CD4-positive, alpha-beta T cell (primary cell): ENCODE results near the gene SKIDA1. TPM values are rescaled to one million over a fixed set of nuclear protein-coding genes. Genes with fewer than 3 reads are reported as not detected.
A peak's percentile ranks its signal among the peaks of the same experiment; 100 is the strongest.

ENCODE experiments used
- ATAC-seq: fragments of 200-7000 bp; cut with Tn5 transposase; one replicate; pipeline ENCODE4 v1.10.0; 2022; ENCODE audit warnings: mild to moderate bottlenecking; ENCODE audit not compliant: poor library complexity
- CTCF ChIA-PET: fragments of 350-600 bp; sonication (Branson Sonifier 250); formaldehyde crosslinking; loops from one replicate; lab custom pipeline; 2021; ENCODE audit warnings: antibody characterized with exemption, inconsistent platforms; lab: Charles Lee
- POLR2A ChIA-PET: fragments of 350-600 bp; sonication (Branson Sonifier 250); formaldehyde crosslinking; loops from one replicate; lab custom pipeline; 2021; ENCODE audit warnings: antibody characterized with exemption, inconsistent platforms; lab: Charles Lee
- DNase-seq, 14 experiments: peaks; one replicate each; pipeline ENCODE4 v3.0.0-alpha.2; 2013 to 2020; ENCODE audit warnings: mixed read lengths in 2 of 14
- H3K27ac ChIP-seq, 2 donors: one replicate each; pipeline versions ENCODE4 v1.5.1 to v1.7.0; 2013; ENCODE audit warnings: low read length in 2 of 2, low read depth in 1 of 2, mild to moderate bottlenecking in 1 of 2
- H3K27me3 ChIP-seq, 2 experiments: 1 replicate in 1 of 2; 2 replicates in 1 of 2; pipeline versions ENCODE4 v1.6.1 to v1.7.0; 2013; ENCODE audit warnings: low read length in 2 of 2, control low read depth in 1 of 2, mild to moderate bottlenecking in 1 of 2, moderate library complexity in 1 of 2; ENCODE audit not compliant: insufficient read depth in 2 of 2, control insufficient read depth in 1 of 2
- H3K36me3 ChIP-seq: one replicate; pipeline ENCODE4 v1.6.1; 2013; ENCODE audit warnings: low read length, control low read depth; ENCODE audit not compliant: insufficient read depth
- H3K4me1 ChIP-seq: one replicate; pipeline ENCODE4 v1.6.1; 2013; ENCODE audit warnings: low read length, control low read depth; ENCODE audit not compliant: insufficient read depth
- H3K4me3 ChIP-seq: one replicate; pipeline ENCODE4 v1.5.1; 2013; ENCODE audit warnings: mild to moderate bottlenecking, low read length, moderate library complexity
- H3K9me3 ChIP-seq, 2 experiments: 1 replicate in 1 of 2; 2 replicates in 1 of 2; pipeline versions ENCODE4 v1.6.1 to v1.7.0; 2013; ENCODE audit warnings: low read length in 2 of 2, mild to moderate bottlenecking in 2 of 2, control low read depth in 1 of 2, moderate library complexity in 1 of 2; ENCODE audit not compliant: control insufficient read depth in 1 of 2, insufficient read depth in 1 of 2
- H3K27ac Mint-ChIP-seq: one replicate; pipeline ENCODE4 v1.8.0; 2020; ENCODE audit warnings: mixed read lengths
- H3K27me3 Mint-ChIP-seq: one replicate; pipeline ENCODE4 v1.8.0; 2021; ENCODE audit warnings: mixed read lengths
- H3K36me3 Mint-ChIP-seq: one replicate; pipeline ENCODE4 v1.8.0; 2021; ENCODE audit warnings: low read depth, mixed read lengths
- H3K4me1 Mint-ChIP-seq: one replicate; pipeline ENCODE4 v1.8.0; 2021; ENCODE audit warnings: low read depth, mixed read lengths
- H3K4me3 Mint-ChIP-seq: one replicate; pipeline ENCODE4 v1.8.0; 2020; ENCODE audit warnings: mild to moderate bottlenecking, mixed read lengths
- H3K9me3 Mint-ChIP-seq: one replicate; pipeline ENCODE4 v1.8.0; 2020; ENCODE audit warnings: mixed read lengths
- CTCF ChIP-seq: fragments of 200-600 bp; IDR thresholded peaks from one replicate; pipeline ENCODE4 v1.8.0; 2022; ENCODE audit warnings: antibody characterized with exemption, mild to moderate bottlenecking
- intact Hi-C, 2 experiments: fragments of 100-400 bp; cut with DNase I in 1 of 2; cut with micrococcal nuclease in 1 of 2; formaldehyde crosslinking; loops; one replicate each; pipeline versions ENCODE4 v1.15.1 to v1.9.0; 2023 to 2025; cut with DNase I, micrococcal nuclease
- total RNA-seq, 174 experiments: library from RNA in 2 of 174; stranded (reverse) in 2 of 174; gene quantifications; one replicate each; pipeline ENCODE4 v1.2.3 and lab custom pipeline; 2021 to 2026

Gene SKIDA1
- total RNA-seq, 2 experiments from 2014 or later = 0.22 to 0.25 TPM

GRCh38 chr10:21530641-21531040 lies 5.2 kb upstream of the SKIDA1 start:
- DNase-seq (no peak), ATAC-seq (no peak)
- ChIA-PET CTCF (interaction anchor here (1.3 kb wide), 1 partner anchor 35 kb away, joined by 3 read pairs; no protein-coding TSS in a partner anchor), POLR2A (no interaction called here)
- TF ChIP-seq CTCF = no peak
- H3K27me3 ChIP-seq = no peaks in the 10 kb centered on the region
- Mint-ChIP-seq H3K4me3 (peak overlapping the region; percentile 30), H3K27ac (peak overlapping the region; percentile 30), H3K27me3 (peaks cover under 1% of the 10 kb centered on the region), H3K36me3 (peaks cover 22% of the 10 kb centered on the region), H3K4me1 (peaks cover 41% of the 10 kb centered on the region), H3K9me3 (no peaks in the 10 kb centered on the region)
- H3K4me1 ChIP-seq = peaks cover 30% of the 10 kb centered on the region
- H3K36me3 ChIP-seq = no peaks in the 10 kb centered on the region
- H3K4me3 ChIP-seq = no peak overlapping the region
- intact Hi-C loops = loop anchor here (5.0 to 10.0 kb wide), 2 partner anchors 33 to 694 kb away; no protein-coding TSS in a partner anchor
- H3K27ac ChIP-seq = no peak overlapping the region
- H3K9me3 ChIP-seq = no peaks in the 10 kb centered on the region

GRCh38 chr10:21530168-21530567 lies 4.7 kb upstream of the SKIDA1 start:
- H3K9me3 Mint-ChIP-seq = no peaks in the 10 kb centered on the region
- no peaks in the 10 kb centered on the region for H3K9me3 ChIP-seq
- DNase-seq (no peak), ATAC-seq (no peak)
- H3K27ac ChIP-seq = no peak overlapping the region
- TF ChIP-seq CTCF = no peak
- H3K27me3 Mint-ChIP-seq = peaks cover 5% of the 10 kb centered on the region
- H3K36me3 ChIP-seq = no peaks in the 10 kb centered on the region
- CTCF ChIA-PET = interaction anchor here (0.6 to 1.3 kb wide), 2 partner anchors 34 to 699 kb away, joined by 3 read pairs; no protein-coding TSS in a partner anchor
- intact Hi-C loops = loop anchor here (5.0 to 10.0 kb wide), 2 partner anchors 33 to 695 kb away; no protein-coding TSS in a partner anchor
- no peaks in the 10 kb centered on the region for H3K27me3 ChIP-seq
- no peak overlapping the region for H3K27ac Mint-ChIP-seq
- H3K4me1 ChIP-seq = peaks cover 30% of the 10 kb centered on the region
- no peak overlapping the region for H3K4me3 ChIP-seq
- H3K4me1 Mint-ChIP-seq = peaks cover 41% of the 10 kb centered on the region
- no peak overlapping the region for H3K4me3 Mint-ChIP-seq
- POLR2A ChIA-PET = no interaction called here
- peaks cover 20% of the 10 kb centered on the region for H3K36me3 Mint-ChIP-seq

DNA sequence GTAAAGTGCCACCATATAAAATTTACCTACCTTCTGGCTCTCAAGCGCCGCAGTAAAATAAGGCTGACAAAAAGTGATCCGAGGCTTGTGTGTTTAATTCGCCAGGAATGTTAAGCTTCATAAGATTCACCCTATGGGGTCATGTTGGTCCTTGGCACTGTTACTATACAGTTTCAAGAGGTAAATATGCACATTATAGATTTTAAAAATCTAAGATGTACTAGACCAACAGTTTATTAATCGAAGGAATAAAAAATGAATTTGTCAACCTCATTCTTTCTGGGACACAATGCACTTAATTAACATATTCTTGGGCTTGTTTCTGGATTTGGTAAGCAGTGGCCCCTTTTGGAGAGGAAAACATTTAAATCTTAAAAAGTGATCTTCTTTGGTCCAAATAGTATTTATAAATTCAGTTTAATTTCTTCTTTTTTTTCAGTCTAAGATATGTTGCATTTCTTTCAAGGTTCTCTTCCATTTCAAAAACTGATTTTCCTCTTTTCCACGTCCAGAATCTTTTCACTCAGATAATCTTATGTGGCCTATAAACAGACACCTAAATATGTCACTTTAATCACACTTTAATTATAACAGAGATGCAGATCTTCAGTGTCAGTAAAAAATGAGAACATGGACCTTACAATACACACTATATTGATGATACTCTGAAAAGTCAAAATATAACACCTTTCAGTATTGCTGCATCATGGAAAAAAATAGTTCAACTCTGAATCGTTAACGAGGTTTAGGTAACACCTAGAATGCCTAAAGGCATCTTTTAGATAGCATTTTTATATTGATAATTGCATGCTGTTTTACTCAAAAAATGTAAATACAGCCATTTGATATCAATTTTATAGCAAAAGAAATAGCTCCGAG lies 3.8 kb upstream of the SKIDA1 start:
- H3K36me3 Mint-ChIP-seq = peaks cover 16% of the 10 kb centered on the region
- H3K4me3 Mint-ChIP-seq = peak overlapping the region; percentile 87
- H3K4me1 Mint-ChIP-seq = peaks cover 46% of the 10 kb centered on the region
- H3K27me3 Mint-ChIP-seq = peaks cover 7% of the 10 kb centered on the region
- H3K27ac Mint-ChIP-seq = peak overlapping the region; percentile 86
- POLR2A ChIA-PET = interaction anchor here (1.3 to 3.3 kb wide), 2 partner anchors 9 to 11 kb away, joined by 4 to 19 read pairs; no protein-coding TSS in a partner anchor
- CTCF ChIA-PET = interaction anchor here (0.6 to 1.3 kb wide), 3 partner anchors 32 to 700 kb away, joined by 3 read pairs; no protein-coding TSS in a partner anchor
- Histone ChIP-seq H3K4me1 (peaks cover 32% of the 10 kb centered on the region), H3K4me3 (no peak overlapping the region), H3K27ac (no peak overlapping the region), H3K9me3 (no peaks in the 10 kb centered on the region), H3K27me3 (no peaks in the 10 kb centered on the region), H3K36me3 (no peaks in the 10 kb centered on the region)
- TF ChIP-seq CTCF = no peak
- intact Hi-C loops = loop anchor here (5.0 to 10.0 kb wide), 4 partner anchors 216 to 1906 kb away; partner anchors contain the start of genes COMMD3 (in 1 of the 2) and OTUD1 (in 1 of the 2)
- no peaks in the 10 kb centered on the region for H3K9me3 Mint-ChIP-seq
- DNase-seq = no peak
- no peak for ATAC-seq
